HG03520 (cell line): ENCODE data around the gene ANO6.
"Not testable (repeated sequence)": the region's sequence is repeated elsewhere in the genome, so short reads cannot be mapped to it uniquely, and the experiment has no call there.

Experiments
- ATAC-seq: cut with Tn5 transposase; IDR thresholded peaks from one replicate; pipeline ENCODE4 v1.9.1; 2021; ENCODE audit warnings: mild to moderate bottlenecking, moderate library complexity; ENCODE audit not compliant: unreplicated experiment

ANO6 gene

DNA sequence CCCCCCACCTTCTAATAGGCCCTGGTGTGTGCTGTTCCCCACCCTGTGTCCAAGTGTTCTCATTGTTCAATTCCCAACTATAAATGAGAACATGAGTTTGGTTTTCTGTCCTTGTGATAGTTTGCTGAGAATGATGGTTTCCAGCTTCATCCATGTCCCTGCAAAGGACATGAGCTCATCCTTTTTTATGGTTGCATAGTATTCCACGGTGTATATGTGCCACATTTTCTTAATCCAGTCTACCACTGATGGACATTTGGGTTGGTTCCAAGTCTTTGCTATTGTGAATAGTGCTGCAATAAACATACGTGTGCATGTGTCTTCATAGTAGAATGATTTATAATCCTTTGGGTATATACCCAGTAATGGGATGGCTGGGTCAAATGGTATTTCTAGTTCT, 20.5 kb downstream of the ANO6 start:
- not testable (repeated sequence) for ATAC-seq

DNA sequence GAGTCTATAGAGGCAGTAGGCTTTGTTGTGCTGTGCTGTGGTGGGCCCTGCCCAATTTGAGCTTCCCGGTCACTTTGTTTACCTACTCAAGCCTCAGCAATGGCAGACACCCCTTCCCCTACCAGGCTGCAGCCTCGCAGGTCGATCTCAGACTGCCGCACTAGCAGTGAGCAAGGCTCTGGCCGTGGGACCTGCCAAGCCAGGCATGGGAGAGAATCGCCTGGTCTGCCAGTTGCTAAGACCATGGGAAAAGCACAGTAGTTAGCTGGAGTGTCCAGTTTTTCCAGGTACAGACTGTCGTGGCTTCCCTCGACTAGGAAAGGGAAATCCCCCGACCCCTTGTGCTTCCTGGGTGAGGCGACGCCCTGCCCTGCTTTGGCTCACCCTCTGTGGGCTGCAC, 26.3 kb downstream of the ANO6 start:
- ATAC-seq: no peak

DNA sequence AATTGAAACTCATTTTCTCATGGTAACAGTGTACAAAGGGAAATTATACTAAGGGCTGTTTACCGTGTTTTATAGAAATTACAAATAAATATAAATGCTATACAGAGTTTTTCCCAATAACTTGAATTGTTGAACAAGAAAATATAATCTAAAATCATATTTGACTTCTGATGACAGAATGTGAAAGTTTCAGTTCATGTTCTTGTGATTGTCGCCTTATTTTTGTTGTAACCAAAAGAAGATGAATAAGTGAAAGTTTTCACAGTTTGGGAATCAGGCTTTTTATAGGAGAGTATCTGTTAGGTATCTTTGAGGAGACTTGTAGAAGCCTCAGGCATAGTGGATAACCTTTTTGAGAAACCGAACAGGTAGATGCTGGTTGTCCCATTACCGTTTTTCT, 28.1 kb downstream of the ANO6 start:
- no peak for ATAC-seq

DNA sequence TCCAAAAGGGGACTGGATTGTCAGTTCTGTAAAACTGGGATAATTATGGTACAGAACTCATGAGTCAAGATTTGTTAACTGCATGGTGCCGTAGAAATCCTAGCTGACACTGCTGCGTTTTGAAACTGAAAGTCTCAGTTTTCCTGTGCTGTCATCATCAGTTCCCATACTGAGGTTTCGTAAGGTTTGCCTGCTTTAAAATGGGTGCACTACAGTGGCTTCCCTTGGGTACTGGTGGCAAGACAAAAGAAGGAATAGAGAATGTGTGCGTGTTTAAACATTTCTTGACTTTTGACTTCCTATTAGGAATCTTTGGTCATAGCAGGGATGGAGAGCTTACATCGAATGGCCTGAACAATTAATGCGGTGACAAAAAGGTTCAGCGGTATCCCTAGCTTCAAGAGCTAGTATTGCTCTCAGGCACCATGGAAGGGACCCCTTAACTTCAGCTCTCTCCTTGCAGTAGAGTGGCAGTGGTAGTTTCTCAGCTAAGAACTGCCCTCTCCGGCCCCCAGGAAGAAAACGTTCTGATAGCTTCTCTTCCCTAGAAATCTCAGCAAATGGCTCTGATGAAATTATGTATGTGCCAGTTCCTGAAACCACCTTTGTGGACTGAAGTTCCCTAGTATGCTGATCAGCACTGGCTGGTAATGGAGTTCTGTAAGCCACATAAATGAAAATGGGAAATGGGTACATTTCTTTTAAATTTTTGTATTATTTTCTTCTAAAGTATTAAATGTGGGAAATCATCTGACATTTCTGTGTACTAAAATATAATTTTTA, 28.9 kb downstream of the ANO6 start:
- peak; percentile 72 for ATAC-seq

DNA sequence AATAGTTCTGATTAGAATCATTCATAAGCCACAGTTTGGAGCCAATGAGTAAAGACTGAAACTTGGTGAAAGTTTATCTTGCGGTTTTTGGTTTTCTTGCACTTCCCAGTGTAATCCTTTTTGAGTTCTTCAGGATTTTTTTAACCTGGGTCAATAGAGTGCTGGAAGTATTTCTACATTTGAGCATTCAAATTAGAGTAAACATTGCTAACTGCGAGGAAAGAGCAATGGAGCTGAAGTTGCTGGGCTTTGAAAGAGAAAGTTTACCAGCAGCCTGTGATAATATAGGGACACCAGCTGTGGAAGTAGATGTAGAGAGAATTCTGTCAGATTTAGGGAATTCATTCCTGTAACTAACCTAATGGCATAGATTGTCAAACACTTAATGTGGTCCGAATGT, 30.3 kb downstream of the ANO6 start:
- no peak for ATAC-seq

DNA sequence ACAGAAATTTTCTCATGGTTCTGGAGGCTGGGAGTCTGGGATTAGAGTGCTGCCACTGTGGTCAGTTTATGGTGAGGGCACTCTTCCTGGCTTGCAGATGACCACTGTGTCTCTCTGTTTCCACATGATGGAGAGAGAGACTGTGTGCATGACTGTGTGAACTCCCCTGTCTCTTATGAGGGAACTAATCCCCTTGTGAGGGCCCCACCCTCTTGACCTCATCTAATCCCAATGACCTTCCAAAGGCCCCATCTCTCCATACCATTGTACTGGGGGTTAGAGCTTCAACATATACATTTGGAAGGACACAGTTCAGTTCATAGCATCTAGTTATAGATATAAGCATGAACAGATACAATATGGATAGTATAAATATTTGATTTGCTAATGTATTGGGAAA, 31.7 kb downstream of the ANO6 start:
- no peak for ATAC-seq

DNA sequence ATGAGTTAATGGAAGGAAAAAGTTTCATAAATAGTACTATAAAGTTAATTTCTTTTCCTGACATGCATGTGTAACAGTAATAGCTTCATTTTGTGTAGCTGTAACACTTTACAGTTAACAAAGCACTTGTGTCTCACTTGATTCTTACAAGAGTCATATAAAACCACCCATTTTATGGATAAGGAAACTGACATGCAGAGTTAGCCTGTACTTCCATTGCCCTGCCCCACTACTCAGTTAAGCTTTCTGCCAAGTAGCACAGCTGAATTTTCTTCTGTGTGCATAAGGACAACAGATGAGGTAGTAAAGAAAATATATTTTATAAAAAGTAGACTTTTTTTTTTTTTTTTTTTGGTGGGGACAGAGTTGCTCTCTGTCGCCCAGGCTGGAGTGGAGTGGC, 32.2 kb downstream of the ANO6 start:
- no peak for ATAC-seq

DNA sequence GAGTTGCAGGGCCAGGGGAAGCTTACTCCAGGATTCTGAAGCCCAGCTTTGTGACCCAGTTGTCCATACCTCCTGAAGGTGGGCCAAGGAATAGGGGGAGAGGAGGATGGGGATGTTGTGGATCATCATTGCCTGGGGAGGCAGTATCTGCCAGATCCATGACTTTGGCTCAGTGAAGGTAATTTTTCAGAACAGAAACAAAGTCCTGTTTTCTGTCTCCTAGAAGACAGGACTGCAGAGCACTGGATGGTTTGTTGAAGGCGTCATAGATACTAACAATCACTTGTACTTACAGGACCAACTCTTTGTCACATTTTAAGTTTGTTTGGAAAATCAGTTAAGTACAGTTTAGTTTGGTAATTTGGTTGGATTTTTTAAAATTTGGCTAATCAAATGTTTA, 38.4 kb downstream of the ANO6 start:
- no peak for ATAC-seq

DNA sequence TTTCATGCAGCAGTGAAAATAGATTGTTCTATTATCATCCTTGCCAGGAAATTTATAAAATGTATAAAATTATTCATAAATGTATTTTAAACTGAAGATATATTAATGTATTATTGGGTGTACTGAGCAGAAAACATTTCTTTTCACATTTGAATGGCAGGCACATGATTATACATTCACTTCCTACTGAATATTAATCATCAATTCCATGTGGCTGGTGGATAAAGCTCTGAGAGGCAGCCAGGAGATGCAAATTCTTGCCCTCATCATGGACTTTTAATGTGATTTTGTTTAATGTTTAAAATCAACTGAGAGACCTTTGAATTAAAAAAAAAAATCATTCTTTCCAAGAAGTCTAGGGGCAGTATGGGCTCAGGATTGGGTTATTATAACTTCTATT, 40.8 kb downstream of the ANO6 start:
- peak; percentile 4 for ATAC-seq

DNA sequence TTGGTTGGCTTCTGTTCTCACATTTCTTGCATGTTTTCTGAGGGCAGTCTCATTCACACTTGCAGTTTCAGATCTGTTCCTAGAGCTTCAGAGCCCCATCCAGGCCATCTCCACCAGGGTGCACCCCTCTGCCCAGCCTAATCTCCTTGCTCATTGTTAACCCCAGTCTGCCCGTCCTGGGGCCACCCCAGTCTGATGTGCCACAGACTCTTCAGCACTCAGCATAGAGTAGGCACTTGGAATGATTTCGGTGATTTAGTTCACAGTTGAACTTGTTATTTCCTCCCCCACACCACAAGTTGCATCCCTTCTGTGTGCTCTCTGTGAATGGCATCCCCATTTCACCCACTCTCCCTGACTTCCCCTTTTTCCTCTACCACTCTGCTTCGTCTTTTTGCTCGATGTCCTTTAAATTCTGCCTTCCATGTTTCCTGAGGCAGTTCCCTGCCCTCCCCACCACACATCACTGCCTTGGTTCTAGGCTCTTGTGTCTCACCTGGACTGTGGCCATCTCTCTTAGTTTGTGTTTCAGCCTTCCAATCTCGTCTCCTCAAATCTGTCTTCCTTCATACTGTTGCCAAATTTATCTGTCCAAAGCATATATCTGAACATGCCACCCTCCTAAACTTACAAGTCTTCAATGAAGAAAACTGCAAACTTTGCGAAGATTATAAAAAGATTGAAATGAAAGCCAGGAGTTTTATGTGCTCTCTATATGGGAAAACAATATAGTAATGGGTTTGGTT, 41.5 kb downstream of the ANO6 start:
- peak; percentile 66 for ATAC-seq

DNA sequence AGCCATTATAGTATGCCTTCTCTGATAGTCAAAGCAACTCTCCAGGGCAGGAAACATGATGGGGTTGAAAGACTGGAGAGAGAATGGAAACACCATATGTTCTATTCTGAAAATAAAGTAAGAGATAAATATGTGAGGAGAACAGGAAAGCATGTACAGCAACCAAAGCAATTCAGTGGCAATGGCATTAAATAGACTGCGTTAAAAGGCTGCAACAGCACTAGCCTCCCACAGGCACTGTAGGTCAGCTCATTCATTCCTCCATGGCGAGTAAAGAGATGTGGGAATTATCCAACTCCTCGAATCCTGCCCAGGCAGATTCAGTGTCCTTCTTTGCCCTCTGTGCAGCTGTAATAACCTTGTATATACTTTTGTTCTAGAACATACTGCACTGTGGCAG, 43.8 kb downstream of the ANO6 start:
- no peak for ATAC-seq

DNA sequence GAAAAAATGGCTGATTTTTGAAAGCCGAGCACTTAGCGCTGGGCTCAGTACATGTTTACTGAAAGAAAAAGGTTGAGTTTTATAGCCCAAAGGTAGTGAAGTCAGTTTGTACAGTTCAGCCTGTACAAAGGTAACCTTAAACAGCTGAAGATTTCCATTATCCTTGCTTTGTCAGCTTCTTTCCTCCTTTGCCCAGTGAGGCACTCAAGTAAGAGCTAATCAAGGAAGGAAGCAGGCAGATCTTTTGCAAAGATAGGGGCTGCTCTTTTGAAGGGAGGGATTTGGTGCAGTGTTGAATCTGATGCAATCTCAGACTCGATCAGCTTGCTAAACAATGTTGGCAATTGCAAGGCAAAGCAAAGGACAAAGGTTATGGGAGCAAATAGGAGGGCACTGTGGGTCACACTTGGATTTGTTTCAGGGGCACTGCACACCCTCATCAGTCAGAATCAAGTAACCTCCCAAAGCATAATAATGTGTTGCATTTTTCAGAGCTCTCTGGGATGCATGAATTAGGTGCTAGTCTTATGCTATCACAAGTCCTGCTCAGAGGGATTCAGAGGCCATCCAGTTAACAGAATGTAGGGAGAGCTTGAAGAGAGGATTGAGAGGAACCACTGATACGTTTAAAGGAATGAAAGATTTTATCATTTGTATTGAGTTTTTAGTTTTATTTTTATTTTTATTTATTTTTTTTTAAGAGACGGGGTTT, 44.4 kb downstream of the ANO6 start:
- no peak for ATAC-seq

DNA sequence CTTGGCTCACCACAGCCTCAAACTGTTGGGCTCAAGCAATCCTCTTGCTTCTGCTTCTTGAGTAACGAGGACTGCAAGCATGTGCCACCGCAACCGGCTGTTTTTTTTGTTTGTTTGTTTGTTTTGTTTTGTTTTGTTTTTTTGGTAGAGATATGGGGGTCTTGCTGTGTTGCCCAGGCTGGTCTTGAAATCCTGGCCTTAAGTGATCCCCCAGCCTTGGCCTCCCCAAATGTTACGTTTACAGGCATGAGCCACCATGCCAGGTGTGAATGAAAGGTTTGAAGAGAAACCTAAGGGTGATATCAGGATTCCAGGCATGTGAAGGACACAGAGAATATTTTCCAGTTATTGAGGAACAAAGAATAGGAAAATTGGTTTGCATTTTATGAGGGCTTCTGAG, 45.0 kb downstream of the ANO6 start:
- no peak for ATAC-seq

DNA sequence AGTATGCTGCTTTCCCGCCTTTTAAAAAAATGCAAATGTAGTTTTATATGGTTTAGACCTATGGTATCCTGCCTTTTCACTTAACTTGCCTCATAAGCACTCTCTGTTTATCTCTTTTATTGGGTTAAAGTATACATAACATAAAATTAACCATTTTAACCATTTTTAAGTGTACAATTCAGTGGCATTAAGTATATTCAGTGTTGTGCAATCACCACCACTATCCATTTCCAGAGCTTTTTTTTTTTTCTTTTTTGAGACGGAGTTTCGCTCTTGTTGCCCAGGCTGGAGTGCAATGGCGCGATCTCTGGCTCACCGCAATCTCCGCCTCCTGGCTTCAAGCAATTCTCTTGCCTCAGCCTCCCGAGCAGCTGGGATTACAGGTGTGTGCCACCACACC, 46.3 kb downstream of the ANO6 start:
- not testable (repeated sequence) for ATAC-seq

DNA sequence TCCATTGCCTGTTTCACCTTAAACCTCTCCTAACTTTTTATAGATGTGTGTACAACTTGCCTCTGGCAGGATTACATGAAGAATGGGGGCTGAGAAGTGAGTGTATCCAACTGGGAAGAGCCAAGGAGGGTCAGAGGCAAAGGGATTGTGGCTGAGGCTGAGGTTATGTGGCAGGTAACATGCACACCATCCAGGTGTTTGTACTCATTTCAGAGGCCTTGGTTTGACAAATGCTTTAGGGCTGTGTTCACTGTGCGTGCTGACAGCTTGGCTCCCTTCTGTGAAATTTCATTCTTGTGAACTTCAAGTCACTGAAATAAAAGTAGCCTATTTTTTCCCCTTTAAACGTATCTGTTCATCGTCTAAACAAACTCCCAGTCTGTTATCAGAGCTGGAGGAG, 47.7 kb downstream of the ANO6 start:
- no peak for ATAC-seq

DNA sequence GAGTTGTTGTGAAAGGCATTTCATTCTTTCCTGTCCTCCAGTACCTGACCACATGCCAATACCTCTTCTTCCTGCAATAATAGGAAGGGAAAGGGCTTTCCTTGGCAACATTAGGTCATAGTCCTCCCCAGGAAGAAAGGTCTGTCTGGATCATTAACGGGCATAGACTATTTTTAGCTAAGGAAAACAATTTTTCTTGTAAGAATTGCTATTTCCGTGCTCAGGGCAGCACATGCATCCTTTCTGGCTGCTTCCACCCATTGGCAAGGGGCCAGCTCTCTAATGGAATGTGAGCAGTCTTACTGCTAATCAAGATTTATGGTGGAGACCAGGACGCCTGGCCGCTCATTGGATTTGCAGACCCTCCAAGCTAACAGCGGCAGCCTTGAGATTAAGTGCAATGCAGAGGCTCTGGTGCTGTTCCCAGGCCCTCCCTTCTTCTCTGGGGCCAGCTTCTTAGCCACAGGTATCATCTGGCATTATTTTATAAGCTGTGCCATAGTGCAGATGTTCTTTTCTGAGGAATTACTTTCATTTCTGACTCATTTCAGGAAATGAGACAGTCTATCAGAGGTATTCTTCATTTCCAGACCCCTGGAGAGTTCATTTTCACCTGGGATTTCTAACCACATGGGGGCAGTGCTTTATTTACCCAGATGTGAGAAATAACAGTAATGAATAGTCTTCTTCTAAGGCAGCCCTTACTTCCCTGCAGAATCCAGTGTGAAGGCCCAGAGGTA, 52.9 kb downstream of the ANO6 start:
- peak; percentile 41 for ATAC-seq

DNA sequence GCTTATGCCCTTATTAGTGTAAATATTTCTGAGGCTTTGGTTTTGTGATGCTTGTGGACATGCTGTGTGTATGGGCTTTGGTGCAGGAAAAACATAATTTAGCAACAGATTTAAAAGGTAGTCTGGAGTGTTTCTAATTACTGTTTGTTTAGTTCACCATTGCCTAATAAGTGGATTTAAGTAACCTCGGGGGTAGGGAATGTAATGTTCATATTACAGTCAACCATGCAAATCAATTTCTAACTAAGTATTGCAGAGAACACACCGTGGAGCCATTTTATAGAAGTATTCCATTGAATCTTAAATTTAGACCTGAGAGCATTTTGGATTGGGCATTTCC, 53.5 kb downstream of the ANO6 start:
- no peak for ATAC-seq

DNA sequence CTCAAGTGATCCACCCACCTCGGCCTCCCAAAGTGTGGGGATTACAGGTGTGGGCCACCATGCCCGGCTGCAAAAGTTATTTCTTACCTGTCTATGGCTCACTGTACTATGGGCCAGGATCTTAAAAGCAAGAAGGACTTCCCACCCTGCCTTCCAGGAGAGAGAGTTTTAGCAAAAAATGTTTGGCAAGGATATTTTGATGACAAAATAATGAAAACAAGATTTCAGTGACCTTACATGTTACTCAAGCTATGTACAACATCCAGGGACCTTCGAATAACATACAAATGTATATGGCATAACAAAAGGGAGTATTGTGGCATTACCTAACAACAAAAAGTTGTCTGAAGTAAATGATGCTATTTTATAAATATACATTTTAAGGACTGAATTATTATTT, 55.1 kb downstream of the ANO6 start:
- no peak for ATAC-seq

DNA sequence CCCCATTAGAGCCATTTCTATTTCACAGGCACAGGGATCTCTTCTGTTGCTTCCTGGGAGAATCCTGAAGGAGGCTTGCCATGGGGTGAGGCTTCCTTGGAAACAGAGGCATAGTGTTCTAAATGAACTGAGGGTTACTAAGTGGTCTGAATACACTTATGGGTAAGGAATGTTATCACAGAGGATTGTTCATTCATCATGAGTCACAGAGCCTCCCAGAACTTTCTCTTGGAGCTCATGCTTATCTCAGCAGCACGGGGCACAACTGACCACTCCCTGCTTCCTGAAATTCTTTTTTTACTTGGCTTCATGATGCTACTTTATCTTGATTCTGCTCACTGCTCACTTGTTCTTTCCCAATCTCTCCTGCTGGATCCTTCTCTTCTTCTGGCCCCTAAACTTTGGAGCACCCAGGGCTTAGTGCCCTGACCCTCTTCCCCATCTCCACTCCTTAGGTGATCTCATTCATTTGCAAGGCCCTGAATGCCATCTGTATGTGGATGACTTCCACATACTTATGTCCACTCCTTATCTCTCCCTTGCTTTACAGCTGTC, 57.9 kb downstream of the ANO6 start:
- ATAC-seq: no peak

DNA sequence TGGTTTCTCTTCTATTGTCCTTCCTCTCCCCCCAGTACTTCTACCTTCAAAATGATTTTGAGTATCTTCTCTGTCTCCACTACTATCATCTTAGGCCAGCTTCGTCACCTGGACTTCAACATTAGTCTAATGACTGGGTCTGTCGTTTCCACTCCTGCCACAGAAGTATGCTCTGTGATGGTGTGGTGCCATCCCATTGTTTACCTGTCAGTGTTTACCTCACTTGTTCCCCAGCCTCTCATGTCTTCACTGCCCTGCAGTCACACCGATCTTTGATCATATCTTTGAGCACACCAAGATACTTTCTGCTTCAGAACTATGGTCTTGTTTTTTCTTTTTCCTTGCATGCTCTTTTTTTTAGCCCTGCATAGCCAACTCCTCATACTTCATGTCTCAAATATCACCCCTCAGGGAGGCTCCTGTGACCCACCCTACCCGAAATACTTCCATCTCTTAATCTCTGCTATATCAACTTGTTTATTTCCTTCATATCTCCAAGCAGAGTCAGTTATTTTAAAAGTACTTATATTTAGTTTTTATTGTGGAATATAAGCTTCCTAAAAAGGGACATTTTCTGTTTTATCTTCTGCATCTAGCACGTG, 60.4 kb downstream of the ANO6 start:
- no peak for ATAC-seq

DNA sequence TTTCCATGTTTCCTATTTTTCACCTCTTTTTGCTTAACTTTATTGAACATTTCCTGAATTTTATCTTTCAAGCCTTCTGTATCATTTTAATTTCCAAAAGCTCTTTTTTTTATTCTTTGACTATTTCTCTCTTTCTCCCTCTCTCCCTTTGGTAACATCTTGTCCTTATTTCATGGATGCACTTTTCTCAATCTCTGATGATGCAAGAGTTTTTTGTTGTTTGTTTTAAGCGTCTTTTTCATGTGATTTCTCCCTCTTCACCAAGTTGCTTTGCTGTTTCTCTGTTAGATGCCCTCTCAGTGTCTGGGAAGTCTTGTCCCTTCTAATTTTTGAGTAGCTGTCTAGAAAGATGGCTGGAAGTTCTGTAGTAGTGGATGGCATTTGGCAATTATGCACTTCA, 62.6 kb downstream of the ANO6 start:
- no peak for ATAC-seq
